ENCODE data around the gene ALPI. TPM values are rescaled to one million over a fixed set of nuclear protein-coding genes. Genes with fewer than 3 reads are reported as not detected.
"Not testable (repeated sequence)": the region's sequence is repeated elsewhere in the genome, so short reads cannot be mapped to it uniquely, and the experiment has no call there.

ALPI gene
- total RNA-seq, 1 donor from 2014 or later, result not detected

DNA sequence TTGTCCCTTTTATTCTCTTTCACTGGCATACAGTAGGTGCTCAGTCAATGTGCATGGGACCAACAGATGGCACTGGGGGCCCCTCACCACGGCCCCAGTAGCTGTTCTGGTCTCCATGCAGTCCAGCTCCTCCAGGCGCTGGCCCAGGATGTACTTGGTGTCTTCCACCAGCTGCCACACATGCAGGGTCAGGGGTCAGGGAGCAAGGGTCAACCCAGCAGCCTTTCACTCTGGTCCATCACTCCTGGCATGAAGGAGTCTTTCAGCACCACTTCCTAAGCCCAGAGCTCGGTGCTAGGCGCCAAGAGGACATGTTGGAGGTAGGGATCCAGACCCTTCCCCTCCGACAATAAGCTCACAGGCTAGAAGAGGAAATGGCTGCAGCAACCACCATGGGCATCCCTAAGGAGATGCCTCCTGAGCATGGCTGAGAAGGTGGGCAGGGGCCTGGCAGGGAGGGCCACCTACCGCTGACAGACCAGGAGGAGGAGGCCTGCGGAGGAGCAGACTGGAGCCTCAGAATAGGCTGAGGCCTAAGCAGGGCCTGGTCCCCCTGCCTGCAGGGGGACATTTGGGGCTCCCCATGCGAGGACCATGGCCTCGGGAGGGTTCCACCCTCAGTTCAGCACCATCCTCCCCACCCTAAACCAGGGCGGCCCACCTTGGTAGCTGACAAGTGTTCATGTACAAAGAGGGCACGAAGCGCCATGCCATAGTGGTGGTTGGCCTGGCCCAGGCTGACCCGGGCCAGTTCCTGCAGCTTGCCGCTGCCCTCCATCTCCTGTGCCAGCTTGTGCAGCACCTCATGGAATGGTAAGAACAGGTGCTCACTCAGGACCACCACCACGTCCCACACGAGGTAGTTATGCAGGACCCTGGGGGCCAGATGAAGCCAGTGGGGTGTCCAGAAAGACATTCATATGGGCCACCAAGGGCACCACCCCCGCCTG is 39.2 kb upstream of the ALPI start:
- intact Hi-C loops (cut with micrococcal nuclease), result loop anchor here (10.0 kb wide), 1 partner anchor 68 kb away; the partner anchor contains the start of gene ECEL1

DNA sequence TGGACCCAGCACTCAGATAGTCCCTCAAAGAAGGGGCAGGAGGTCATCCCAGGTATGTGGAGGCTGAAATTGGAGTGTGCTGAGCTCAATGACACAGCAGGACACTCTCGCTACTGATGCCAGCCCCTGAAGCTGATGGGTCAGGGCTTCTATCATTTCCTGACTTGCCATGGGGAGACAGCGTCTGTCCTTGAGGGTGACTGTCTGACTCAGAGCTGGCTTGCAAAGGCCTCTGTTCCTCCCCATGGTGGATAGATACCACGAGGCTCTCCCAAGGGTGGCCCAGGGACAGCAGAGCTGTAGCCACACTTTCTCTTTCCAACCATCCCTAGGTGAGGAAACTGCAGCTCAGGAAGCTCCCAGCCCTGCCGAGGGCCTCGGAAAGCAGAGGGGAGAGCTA is 38.5 kb upstream of the ALPI start:
- intact Hi-C loops (cut with micrococcal nuclease), result loop anchor here (10.0 kb wide), 1 partner anchor 67 kb away; the partner anchor contains the start of gene ECEL1
- Mint-ChIP-seq H3K36me3 (ENCODE audit: low read depth) (peaks cover 5% of the 10 kb centered on the region), H3K27ac (no peak overlapping the region), H3K4me3 (ENCODE audit: low read depth) (no peak overlapping the region), H3K4me1 (ENCODE audit: low read depth) (peaks cover 16% of the 10 kb centered on the region), H3K27me3 (ENCODE audit: low read depth) (peaks cover 57% of the 10 kb centered on the region), H3K9me3 (peaks cover 5% of the 10 kb centered on the region)
- DNase-seq (ENCODE audit: low spot score), result no peak

More for the DNA sequence above, 39.2 kb upstream of the ALPI start:
- Mint-ChIP-seq H3K4me1 (ENCODE audit: low read depth) (peaks cover 18% of the 10 kb centered on the region), H3K36me3 (ENCODE audit: low read depth) (peaks cover 3% of the 10 kb centered on the region), H3K27me3 (ENCODE audit: low read depth) (peaks cover 55% of the 10 kb centered on the region), H3K9me3 (peaks cover under 1% of the 10 kb centered on the region), H3K27ac (no peak overlapping the region), H3K4me3 (ENCODE audit: low read depth) (no peak overlapping the region)
- DNase-seq (ENCODE audit: low spot score), result no peak

DNA sequence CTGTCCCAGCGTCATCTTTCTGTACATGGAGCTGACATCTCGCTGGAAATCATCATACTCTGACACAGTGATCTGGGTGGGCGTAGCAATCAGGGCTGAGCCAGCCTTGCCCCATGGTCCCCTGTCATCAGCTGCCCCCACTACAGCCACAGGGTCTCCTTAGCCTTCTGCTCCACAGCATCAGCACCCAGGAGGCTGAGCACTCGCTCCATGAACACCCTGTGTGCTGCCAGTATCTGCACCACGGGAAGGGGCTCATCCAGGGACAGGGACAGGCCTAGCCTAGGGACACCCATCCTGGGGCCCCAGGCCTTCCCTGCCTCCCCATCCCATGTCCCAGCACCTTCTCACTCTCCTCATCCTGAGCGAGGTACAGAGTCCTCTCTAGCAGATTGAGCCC is 37.9 kb upstream of the ALPI start:
- H3K36me3 Mint-ChIP-seq (ENCODE audit: low read depth), result peaks cover 5% of the 10 kb centered on the region

DNA sequence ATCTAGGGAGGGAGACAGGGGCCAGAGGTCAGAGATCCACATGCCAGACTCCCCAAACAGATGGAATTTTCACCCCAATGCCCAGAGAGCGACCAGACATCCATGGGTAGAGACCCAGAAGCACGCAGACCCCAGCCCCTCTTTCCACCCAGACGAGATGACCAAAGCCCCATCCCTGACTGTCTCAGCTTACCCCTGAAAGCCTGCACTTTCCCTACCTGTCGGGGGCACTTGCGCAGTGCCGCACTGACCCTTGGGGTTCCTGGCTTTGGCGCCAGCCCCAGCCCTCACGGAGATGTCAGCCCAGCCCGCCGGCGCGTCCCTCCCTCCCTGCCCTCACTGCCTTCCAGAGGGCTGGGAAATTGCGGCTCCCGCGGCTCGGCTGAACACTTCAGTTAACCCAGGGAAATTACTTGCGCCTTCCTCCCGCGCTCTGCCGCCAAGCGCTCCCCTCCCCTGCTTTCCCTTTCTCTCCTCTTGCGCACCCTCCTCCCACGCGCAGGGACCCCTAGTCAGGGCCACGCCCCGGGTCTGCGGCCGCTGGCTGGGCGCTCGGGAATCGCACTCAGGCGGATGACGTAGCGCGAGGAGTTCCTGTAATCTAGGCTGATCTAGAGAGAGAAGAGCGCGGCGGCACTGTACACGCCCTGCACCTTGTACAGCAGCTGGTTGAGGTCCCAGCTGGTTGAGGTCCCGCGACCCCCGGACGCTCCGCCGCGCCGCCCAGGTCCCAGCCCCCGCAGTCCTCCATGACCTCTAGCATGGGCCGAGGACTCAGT is 37.3 kb upstream of the ALPI start:
- no peak for DNase-seq (ENCODE audit: low spot score)
- Mint-ChIP-seq H3K27me3 (ENCODE audit: low read depth) (peaks cover 54% of the 10 kb centered on the region), H3K27ac (no peak overlapping the region), H3K9me3 (peaks cover 9% of the 10 kb centered on the region), H3K4me1 (ENCODE audit: low read depth) (peaks cover 6% of the 10 kb centered on the region), H3K4me3 (ENCODE audit: low read depth) (peak overlapping the region; percentile 51), H3K36me3 (ENCODE audit: low read depth) (peaks cover 5% of the 10 kb centered on the region)
- intact Hi-C loops (cut with micrococcal nuclease), result loop anchor here (10.0 kb wide), 1 partner anchor 66 kb away; the partner anchor contains the start of gene ECEL1

More for the DNA sequence above, 37.9 kb upstream of the ALPI start:
- intact Hi-C loops (cut with micrococcal nuclease), result loop anchor here (10.0 kb wide), 1 partner anchor 67 kb away; the partner anchor contains the start of gene ECEL1
- peaks cover 12% of the 10 kb centered on the region for H3K4me1 Mint-ChIP-seq (ENCODE audit: low read depth)
- H3K4me3 Mint-ChIP-seq (ENCODE audit: low read depth), result peak overlapping the region; percentile 51
- no peak for DNase-seq (ENCODE audit: low spot score)
- H3K9me3 Mint-ChIP-seq, result peaks cover 9% of the 10 kb centered on the region
- H3K27me3 Mint-ChIP-seq (ENCODE audit: low read depth), result peaks cover 58% of the 10 kb centered on the region
- H3K27ac Mint-ChIP-seq, result no peak overlapping the region

DNA sequence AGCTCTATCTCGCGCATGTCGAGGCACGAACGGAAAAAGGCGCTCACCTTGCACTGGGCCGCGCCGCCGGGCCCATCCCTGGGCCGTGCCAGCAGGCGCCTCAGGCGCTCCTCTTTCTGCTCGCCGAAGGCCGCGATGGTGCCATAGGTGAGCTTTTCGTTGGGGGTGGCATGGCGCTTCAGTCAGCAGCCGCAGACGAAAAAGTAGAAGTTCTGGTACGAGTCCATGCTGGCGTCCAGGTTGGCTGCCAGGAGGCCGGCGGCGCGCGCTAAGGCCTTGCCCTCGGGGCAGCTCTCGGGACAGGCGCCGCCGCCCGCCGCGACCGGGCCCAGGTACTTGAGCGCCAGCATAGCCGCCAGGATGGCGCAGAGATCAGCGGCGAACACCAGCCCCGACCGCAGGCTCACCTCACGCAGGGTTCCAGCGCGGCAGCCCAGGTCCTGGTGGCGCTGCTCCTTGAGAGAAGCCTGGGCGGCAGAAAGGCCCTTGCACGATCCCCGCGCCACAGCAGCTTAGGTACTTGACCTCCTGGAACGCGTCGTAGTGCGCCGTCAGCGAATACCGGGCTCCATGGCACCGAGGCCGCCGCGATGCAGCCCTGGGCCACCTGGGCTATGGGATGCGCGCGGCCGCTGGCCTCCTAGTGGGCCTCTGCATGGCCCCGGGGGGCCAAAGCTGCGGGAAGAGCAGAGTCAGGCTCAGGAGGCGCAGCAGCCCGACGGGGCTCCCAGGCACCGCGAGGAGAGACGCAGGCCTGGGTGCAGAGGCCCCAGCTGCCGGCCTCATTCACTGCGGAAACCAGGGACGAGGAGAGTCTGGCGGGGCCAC is 36.5 kb upstream of the ALPI start:
- H3K4me3 Mint-ChIP-seq (ENCODE audit: low read depth), result no peak overlapping the region
- peaks cover 9% of the 10 kb centered on the region for H3K9me3 Mint-ChIP-seq
- H3K27ac Mint-ChIP-seq, result no peak overlapping the region
- intact Hi-C loops (cut with micrococcal nuclease), result loop anchor here (10.0 kb wide), 1 partner anchor 65 kb away; the partner anchor contains the start of gene ECEL1
- H3K27me3 Mint-ChIP-seq (ENCODE audit: low read depth), result peaks cover 49% of the 10 kb centered on the region
- H3K4me1 Mint-ChIP-seq (ENCODE audit: low read depth), result peaks cover 6% of the 10 kb centered on the region
- no peak for DNase-seq (ENCODE audit: low spot score)
- H3K36me3 Mint-ChIP-seq (ENCODE audit: low read depth), result peaks cover 5% of the 10 kb centered on the region

DNA sequence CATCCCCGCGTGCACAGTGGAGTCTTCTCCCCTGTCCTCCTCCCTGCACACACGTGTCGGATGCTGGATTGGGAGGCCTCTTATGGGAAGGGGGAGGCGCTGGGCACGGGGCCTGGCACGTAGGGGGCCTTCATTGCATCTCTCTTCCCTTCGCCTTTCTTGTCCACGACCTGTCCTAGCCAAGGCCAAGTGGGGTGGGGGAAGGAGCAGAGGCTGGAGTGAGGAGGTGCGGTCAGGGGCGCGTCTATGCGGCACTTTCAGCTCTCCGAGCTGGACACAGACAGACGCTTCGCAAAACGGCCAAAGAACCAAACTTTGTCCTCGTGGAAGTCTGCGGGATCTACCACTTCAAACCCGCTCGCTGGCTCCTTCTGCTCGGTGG is 35.9 kb upstream of the ALPI start:
- peaks cover 6% of the 10 kb centered on the region for H3K4me1 Mint-ChIP-seq (ENCODE audit: low read depth)
- no peak for DNase-seq (ENCODE audit: low spot score)
- intact Hi-C loops (cut with micrococcal nuclease), result no loop called here
- H3K4me3 Mint-ChIP-seq (ENCODE audit: low read depth), result no peak overlapping the region
- H3K27ac Mint-ChIP-seq, result no peak overlapping the region
- peaks cover 51% of the 10 kb centered on the region for H3K27me3 Mint-ChIP-seq (ENCODE audit: low read depth)
- peaks cover 5% of the 10 kb centered on the region for H3K36me3 Mint-ChIP-seq (ENCODE audit: low read depth)
- H3K9me3 Mint-ChIP-seq, result peaks cover 9% of the 10 kb centered on the region

DNA sequence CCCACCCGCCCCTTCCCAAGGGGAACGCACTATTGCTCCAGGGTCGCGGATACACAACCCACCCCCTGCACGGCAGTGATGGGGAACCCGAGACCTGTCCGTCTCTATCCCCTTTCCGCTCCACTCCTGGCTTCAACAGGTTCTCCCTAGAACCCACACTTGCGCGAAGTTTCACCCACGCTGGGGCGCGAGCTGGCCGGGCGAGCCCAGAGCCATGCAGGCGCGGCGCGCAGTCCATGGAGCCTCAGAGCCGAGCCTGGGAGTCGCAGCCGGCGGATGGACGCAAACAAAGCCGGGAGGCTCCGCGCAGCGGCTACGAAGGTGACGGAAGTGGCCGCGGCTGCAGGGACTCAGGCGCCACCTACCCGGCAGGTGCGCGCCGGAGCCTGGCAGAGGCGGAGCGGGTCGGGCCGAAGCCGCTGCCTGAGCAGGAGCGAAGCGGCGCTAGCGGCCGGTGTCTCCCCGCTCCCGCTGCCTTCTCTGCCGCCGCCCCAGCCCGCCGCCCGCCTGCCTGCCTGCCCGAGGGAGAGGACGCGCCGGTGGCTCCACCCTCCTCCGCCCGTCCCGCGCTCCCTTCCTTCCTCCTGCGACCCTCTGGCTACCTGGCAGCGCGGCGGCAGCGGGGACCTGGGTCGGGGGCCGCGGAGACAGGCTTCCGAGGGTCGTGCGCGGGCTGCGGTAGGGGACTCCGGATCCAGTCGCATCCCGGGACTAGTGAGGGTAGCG is 35.3 kb upstream of the ALPI start:
- intact Hi-C loops (cut with micrococcal nuclease), result no loop called here
- H3K4me1 Mint-ChIP-seq (ENCODE audit: low read depth), result peaks cover 6% of the 10 kb centered on the region
- peaks cover 53% of the 10 kb centered on the region for H3K27me3 Mint-ChIP-seq (ENCODE audit: low read depth)
- peaks cover 9% of the 10 kb centered on the region for H3K9me3 Mint-ChIP-seq
- no peak overlapping the region for H3K4me3 Mint-ChIP-seq (ENCODE audit: low read depth)
- H3K27ac Mint-ChIP-seq, result no peak overlapping the region
- peak; percentile 23 for DNase-seq (ENCODE audit: low spot score)
- H3K36me3 Mint-ChIP-seq (ENCODE audit: low read depth), result peaks cover 5% of the 10 kb centered on the region

DNA sequence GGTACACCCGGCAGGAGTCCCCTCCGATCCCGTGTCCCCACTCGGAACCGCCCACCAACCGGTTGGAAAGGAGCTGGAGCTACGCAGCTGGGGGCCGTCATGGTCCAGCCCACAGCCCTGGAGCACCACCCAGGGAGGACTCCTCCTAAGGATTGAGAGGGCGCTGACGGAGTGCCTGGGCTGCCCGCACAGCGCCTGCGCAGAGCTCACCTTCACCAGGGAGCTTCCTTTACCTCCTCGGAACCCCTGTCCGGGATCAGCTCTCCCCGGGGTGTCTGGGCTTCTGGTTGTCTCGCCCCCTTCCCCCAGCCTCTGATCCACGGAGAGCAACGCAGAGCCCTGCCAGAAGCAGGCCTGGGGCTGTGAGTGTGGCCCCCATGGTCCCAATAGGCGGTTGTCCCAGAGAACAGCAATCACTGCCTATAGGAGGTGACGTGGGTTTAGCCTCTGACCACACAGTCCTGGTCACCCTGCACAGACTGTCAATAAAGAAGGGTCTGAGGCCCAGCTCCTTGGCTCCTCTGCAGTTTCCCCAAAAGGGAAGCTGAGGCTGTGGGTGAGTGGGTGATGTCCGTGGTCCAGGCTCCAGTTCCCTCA is 34.7 kb upstream of the ALPI start:
- Mint-ChIP-seq H3K36me3 (ENCODE audit: low read depth) (peaks cover 5% of the 10 kb centered on the region), H3K4me3 (ENCODE audit: low read depth) (no peak overlapping the region), H3K27ac (no peak overlapping the region), H3K4me1 (ENCODE audit: low read depth) (peaks cover 6% of the 10 kb centered on the region), H3K9me3 (peaks cover 9% of the 10 kb centered on the region), H3K27me3 (ENCODE audit: low read depth) (peaks cover 54% of the 10 kb centered on the region)
- intact Hi-C loops (cut with micrococcal nuclease), result no loop called here
- DNase-seq (ENCODE audit: low spot score), result no peak

DNA sequence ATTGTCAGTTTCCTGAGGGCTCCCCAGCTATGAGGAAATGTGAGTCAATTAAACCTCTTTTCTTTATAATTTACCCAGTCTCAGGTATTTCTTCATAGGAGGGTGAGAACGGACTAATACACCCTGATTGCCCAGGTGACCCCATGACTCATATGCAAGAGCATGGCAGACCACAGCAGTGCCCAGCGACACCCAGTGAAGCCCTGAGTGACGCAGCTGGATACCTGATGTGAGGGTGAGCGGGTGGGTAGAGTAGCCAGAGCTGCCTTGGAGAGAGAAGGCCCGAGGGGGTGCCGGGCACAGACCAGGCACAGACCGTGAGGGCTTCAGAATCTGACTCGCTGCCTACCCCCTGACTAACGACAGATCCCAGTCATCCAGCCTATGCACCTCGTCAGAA is 33.9 kb upstream of the ALPI start:
- DNase-seq (ENCODE audit: low spot score), result no peak
- Mint-ChIP-seq H3K27me3 (ENCODE audit: low read depth) (peaks cover 54% of the 10 kb centered on the region), H3K9me3 (peaks cover 9% of the 10 kb centered on the region), H3K4me1 (ENCODE audit: low read depth) (peaks cover 6% of the 10 kb centered on the region), H3K36me3 (ENCODE audit: low read depth) (peaks cover 5% of the 10 kb centered on the region), H3K4me3 (ENCODE audit: low read depth) (no peak overlapping the region), H3K27ac (no peak overlapping the region)
- intact Hi-C loops (cut with micrococcal nuclease), result no loop called here

DNA sequence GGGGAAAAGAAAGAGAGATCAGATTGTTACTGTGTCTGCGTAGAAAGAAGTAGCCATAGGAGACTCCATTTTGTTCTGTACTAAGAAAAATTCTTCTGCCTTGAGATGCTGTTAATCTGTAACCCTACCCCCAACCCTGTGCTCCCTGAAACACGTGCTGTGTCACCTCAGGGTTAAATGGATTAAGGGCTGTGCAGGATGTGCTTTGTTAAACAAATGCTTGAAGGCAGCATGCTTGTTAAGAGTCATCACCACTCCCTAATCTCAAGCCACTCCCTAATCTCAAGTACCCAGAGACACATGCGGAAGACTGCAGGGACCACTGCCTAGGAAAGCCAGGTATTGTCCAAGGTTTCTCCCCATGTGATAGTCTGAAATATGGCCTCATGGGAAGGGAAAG is 33.0 kb upstream of the ALPI start:
- DNase-seq (ENCODE audit: low spot score); H3K9me3 Mint-ChIP-seq; intact Hi-C loops (cut with micrococcal nuclease); H3K27ac Mint-ChIP-seq; H3K4me1 Mint-ChIP-seq (ENCODE audit: low read depth); H3K36me3 Mint-ChIP-seq (ENCODE audit: low read depth); H3K4me3 Mint-ChIP-seq (ENCODE audit: low read depth): not testable (repeated sequence)
- peaks cover 50% of the 10 kb centered on the region for H3K27me3 Mint-ChIP-seq (ENCODE audit: low read depth)

DNA sequence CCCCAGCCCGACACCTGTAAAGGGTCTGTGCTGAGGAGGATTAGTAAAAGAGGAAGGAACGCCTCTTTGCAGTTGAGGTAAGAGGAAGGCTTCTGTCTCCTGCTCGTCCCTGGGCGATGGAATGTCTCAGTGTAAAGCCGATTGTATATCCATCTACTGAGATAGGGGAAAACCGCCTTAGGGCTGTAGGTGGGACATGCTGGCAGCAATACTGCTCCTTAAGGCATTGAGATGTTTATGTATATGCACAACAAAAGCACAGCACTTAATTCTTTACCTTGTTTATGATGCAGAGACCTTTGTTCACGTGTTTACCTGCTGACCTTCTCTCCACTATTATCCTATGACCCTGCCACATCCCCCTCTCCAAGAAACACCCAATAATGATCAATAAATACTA is 32.5 kb upstream of the ALPI start:
- intact Hi-C loops (cut with micrococcal nuclease); H3K27ac Mint-ChIP-seq; DNase-seq (ENCODE audit: low spot score); H3K4me1 Mint-ChIP-seq (ENCODE audit: low read depth); H3K9me3 Mint-ChIP-seq; H3K4me3 Mint-ChIP-seq (ENCODE audit: low read depth); H3K36me3 Mint-ChIP-seq (ENCODE audit: low read depth): not testable (repeated sequence)
- peaks cover 46% of the 10 kb centered on the region for H3K27me3 Mint-ChIP-seq (ENCODE audit: low read depth)
